Measurements from ENCODE around the gene LY6G6D. TPM values are rescaled to one million over a fixed set of nuclear protein-coding genes. Genes with fewer than 3 reads are reported as not detected.

The LY6G6D gene
- total RNA-seq, 1 experiment from 2014 or later = not detected

GRCh38 chr6:31718265-31718664 is 3.1 kb downstream of the LY6G6D start:
- DNase-seq (ENCODE audit: low read depth) = no peak

DNA sequence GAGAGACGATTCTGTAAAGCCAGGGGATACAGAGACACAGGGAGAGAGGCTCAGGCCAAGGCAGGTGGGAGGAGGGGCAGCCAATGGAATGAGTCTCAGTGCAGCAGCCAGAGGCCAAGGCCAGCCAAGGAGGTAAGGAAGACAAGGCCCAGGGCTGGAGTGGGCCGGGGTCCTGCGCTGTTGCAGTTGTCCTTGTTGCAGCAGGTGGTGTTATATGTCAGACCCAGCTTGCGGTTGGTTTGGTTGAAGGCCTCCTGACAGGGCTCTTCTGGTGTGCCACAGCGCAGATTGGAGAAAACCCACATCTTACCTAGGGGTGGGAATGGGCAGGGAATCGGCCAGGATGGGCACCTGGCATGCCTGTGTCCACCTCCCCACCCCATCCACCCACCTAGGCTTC is 3.9 kb downstream of the LY6G6D start:
- DNase-seq (ENCODE audit: low read depth) = no peak

GRCh38 chr6:31720196-31720770 is 5.1 kb downstream of the LY6G6D start:
- DNase-seq (ENCODE audit: low read depth) = no peak

DNA sequence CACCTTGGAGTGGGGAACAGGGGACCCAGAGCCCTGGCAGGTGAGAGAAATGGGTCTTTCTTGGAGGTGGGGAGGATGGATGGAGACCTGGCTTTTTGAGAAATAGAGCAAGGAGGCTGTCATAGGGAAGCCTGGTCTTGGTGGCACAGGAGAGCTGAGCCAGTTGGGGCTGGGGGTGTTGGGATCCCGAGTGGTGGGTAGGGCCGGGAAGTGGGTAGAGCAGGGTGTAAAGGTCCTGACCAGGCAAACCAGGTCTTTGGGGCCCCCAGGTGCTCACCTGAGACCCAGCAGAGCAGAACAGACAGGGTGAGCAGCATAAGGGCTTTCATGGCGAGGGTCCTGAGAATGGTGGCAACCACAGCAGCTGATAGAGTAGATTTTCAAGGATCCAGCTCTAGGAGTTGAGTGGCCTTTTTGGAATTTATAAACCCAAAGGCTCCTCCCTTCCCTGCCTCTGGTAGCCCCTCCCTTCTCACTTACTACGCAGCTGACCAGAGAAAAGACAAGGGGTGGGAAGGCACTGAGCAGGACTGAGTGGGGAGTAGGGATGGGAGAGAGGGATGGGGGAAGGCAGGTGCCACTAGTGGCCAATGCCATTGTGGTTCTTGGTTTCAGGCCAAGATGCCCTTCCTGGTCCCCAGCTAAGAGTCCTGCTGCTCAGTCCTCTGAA is 6.3 kb downstream of the LY6G6D start, which contains the start of gene LY6G6C:
Gene LY6G6C, minus strand, starts transcription at position 396 of the 670 bp plus-strand sequence. Its CDS starts 67 bp downstream, at position 329.
- no peak for DNase-seq (ENCODE audit: low read depth)

DNA sequence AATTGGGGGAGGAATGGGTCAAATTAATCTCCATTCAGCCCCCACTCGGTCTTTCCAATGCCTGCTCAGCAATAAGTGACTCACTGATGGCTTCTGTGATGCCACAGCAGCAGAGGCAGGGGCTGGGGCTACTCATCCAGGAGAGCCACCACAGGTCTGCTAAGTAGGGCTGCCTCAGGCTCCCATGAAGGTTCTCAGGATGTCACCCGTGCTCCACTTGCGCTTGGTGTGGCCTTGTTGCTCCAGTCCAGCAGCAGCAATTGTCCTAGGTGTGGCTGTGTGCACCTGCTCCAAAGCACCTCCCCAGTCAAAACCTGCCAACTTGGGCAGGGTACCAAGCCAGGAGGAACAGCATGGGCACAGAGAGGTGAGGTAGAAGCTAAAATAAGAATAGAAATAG is 7.0 kb downstream of the LY6G6D start:
- no peak for DNase-seq (ENCODE audit: low read depth)

DNA sequence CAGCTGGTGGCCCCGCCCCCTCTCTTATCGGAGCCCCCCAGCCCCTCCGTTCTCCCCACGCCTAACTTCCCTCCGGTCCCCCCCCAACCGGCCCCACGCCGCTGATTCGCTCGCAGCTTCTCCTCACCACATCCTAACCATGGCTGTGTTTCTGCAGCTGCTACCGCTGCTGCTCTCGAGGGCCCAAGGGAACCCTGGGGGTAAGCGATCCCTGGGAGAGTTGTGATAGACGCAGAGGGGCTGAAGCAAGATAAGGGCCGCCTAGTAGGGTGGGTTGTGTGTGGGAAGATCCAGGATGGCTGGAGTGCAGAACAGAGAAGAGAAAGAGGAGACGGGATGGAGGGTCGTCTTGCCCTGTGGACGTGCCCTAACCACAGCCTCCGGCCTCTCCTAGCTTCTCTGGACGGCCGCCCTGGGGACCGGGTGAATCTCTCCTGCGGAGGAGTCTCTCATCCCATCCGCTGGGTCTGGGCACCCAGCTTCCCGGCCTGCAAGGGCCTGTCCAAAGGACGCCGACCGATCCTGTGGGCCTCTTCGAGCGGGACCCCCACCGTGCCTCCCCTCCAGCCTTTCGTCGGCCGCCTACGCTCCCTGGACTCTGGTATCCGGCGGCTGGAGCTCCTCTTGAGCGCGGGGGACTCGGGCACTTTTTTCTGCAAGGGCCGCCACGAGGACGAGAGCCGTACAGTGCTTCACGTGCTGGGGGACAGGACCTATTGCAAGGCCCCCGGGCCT is 8.3 kb downstream of the LY6G6D start, which contains the start of gene MPIG6B:
Gene MPIG6B, plus strand, starts transcription at position 129 of the 735 bp plus-strand sequence. Its CDS starts 11 bp downstream, at position 140.
- DNase-seq (ENCODE audit: low read depth) = no peak

GRCh38 chr6:31723980-31724691 is 9.0 kb downstream of the LY6G6D start:
- DNase-seq (ENCODE audit: low read depth) = no peak

DNA sequence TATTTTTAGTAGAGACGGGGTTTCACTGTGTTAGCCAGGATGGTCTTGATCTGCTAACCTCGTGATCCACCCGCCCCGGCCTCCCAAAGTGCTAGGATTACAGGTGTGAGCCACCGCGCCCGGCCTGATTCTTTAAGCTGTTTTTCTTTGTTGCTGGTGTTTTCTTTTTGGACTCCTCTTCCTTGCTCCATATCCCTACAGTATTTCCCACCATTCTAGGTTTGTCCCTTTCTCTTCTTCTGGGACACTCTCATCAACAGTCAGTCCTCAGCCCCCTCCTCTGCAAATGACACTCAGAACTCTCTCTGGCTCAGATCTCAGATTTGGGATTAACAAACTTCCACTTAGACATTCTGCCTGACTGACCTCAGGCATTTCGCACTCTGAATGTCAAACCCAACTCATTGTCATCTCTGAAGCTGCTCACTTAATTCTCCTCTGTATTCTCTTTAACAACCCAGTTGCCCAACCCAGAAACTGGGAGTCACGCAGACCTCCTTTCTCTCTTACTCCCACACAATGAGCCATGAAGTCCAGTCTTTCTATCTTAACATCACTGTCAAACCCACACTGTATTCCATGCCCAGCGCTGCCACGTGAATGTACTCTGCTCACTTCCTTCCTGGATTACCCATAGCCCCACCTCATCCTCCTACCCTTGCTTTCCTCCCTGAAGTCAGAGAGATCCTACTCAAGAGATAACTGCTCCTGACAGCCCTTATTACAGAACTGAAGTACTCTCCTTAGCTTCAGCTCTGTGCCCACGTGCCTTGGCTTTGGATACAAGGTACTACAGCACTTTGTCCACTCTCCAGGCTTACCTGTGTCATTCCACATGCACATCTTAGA is 10.6 kb downstream of the LY6G6D start:
- DNase-seq (ENCODE audit: low read depth) = no peak

DNA sequence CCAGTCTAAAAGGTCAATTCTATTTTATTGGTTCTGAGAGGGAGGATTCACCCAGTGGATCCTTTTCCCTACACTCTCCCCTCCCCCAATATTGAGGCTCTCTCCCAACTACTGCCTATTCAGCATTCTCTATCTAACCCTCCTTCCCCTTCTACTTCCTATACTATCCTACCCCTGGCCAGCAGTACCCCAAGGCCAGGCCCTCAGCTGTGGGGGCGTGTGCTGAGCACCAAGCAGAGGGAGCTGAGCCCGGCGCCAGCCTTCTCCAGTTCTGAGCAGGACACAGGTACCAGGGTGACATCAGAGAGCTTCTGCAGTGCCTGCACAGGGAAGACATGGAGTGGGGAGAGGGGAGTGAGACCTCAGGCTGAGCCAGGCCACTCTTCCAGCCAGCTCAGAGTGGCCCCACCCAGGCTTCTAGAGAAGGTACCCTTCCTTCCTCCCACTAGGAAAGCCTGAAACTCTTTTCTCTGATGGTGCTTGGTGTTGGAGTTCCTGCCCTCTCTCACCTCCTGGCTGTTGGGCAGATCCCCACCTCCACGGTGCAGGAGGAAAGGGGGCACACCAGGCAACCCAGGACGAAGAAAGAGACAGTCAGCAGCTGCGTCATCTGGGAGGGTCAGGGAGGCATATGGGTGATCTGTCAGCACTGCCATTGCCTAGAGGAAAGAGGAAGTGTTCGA is 12.0 kb downstream of the LY6G6D start:
- DNase-seq (ENCODE audit: low read depth) = no peak

DNA sequence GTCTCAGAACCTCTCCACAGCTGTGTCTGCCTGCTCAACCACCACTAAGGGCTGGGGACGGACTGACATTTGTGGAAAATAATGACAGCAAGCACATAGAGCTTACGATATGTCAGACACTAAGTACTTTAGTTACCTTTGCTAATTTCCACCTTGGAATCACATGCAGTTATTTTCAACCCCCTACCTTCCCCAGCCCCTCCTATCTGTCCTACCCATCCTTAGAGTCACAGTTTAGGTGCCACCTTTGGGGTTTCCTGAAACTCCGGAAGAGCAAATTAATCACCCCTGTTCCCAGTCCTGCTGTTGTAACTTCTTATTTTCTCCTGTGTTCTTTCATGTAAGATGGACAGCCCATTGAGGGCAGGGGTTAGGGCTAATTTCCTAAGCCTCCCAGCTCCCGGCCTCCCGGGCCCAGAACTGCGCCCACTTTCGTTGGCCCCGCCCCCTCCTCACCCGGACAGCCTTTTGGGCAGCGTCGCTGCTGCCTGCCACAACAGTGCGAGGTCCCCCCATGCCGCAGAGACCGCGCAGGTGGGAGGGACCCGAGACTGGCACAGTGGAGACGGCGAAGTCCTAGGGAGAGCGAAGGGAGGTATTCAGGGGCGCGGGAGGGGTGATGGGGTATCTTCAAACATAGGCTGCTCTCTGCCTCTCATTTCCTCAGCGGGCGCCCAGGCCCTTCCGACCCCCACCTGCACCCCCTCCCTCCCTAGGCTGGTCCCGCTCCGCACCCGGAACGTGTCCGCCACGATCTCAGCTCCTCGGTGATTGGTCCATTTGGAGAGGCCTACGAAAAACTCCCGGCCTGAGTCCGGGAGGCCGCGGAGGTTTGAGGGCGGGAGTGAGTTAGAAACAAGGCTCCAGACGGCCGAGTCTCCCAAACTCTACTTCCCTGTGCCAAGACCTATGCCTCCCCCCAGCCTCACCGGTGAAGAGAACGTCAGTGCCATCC is 12.8 kb downstream of the LY6G6D start:
- DNase-seq (ENCODE audit: low read depth) = no peak

GRCh38 chr6:31728767-31729514 is 13.8 kb downstream of the LY6G6D start, which contains the start of gene DDAH2:
TSS of gene DDAH2 (minus strand) at chr6:31729299. CDS start at chr6:31729161, 138 bp downstream.
- no peak for DNase-seq (ENCODE audit: low read depth)

DNA sequence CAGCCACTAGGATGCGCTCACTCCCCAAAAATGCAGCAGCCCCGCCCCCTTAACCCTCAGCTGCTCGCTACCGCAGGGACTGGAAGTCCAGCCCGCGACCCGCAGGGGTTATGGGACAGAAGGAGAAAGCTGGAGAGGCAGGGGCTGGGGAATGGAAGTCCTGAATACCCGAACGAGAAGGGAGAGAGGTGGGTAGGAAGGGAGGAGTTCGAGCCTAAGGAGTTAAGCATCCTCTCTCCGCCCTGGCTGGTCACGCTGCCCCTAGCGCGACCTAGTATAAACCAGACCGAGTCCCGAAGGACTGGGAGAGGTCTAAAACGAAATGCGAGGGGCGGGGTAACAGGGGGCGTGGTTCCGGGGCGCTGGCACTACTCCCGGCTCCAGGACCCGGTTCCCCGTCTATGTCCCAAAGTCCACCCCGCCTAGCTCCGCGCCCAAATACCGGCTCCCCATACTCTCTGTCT is 14.4 kb downstream of the LY6G6D start:
- DNase-seq (ENCODE audit: low read depth) = peak; percentile 93

DNA sequence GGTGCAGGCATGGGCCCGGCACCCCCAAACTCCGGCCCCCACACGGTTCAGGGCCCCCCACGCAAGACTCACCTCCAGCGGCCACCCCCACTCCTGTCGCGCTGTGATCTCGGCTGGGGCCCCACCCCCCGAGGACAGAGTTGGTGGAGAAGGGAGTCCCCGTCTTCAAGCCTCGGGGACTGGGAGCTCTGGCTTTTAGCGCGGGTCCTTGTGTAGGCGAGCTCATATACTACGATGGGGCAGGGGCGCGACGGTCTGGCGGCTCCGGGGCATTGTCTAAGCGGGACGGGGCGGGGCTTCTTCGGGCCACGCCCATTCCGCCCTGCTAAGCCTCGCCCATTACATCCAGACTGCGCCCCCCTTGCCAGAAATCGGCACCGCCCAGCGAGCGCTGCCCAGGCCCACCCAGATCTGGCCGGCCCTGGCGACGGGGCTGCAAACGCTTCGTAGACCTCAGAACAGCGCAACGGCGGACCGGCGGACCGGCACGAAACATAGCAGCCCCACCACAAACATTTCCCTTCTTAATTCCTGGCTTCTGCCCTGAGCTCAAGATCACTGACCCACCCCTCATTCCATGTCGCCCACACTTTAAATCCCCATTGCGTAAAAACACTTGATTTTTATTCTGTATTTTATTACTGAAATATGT is 15.0 kb downstream of the LY6G6D start:
- peak; percentile 95 for DNase-seq (ENCODE audit: low read depth)

GRCh38 chr6:31730631-31731086 is 15.5 kb downstream of the LY6G6D start:
- DNase-seq (ENCODE audit: low read depth) = no peak

DNA sequence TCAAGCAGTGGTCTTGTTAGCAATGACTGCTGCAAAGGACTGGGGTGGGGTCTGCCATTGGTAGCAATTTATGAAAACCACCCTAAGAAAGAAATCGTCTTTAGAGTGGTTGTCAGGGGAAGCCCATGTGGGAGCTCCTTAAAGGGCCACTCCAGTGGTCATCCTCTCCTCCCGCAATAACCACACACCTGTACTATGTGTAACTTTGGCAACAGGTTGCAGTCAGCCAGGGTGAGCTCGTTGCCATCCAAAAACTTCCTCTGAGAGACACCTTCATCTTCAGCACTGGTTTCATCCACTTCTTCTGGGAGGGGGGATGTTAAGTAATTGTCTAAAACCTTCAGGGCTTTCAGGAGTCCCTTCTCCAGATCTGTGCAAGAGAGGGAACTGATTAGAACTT is 16.9 kb downstream of the LY6G6D start:
- DNase-seq (ENCODE audit: low read depth) = no peak

DNA sequence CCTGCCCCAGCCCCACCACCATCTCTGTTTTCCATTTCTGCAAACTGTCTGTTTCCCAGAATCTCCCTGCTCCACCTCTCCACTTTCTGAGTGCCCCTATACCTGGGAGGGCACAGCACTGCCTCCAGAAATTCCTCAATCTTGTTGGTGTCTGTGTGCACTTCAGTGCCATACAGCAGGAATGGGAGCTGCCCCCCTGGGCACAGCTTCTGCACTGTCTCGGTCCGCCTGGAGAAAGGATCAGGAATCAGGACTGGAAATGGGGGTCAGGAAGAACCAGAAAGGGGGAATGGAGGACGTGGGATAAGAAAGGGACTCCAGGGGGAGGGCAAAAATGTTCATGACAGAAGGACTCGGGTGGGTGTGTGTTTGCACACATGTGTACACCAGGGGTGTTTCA is 18.6 kb downstream of the LY6G6D start:
- DNase-seq (ENCODE audit: low read depth) = no peak

DNA sequence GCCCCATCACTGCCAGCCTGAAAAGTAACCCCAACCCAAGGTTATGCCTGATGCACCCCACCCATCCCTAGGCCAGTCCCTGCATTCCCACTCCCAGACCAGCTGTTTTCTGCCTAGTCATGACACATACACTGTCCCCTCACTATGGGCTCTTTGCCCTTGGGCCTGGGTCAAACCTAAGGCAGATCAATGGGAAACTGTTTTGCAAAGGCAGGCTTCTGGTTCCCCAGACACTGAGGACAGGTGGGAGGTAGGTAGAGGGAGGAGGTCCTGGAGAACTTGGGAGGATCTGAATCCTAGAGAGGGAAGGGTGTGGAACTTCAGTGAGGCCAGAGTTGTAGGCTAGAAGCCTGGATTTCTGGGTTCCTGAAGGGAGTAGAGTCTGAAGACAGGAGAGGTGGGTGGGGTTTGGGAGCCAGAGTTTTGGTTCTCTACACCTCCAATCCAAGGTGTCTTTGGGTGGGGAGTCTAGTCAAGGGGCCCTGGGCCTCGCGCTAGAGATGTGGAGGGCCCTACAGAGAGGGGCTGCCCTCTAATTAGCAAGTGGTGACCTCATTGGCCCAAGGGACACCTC is 19.2 kb downstream of the LY6G6D start:
- no peak for DNase-seq (ENCODE audit: low read depth)

Measured in Daoy (cell line).